Adrenal gland (tissue), 12 donors: ENCODE measurements around the gene HIPK1. TPM values are rescaled to one million over a fixed set of nuclear protein-coding genes. Genes with fewer than 3 reads are reported as not detected.
A peak's percentile ranks its signal among the peaks of the same experiment; 100 is the strongest.

Source experiments
- DNase-seq, 7 donors: peaks; one replicate each; pipeline ENCODE4 v3.0.0-alpha.2; 2019 to 2020
- H3K27ac ChIP-seq, 5 donors: fragments of 200-600 bp; sonication (generic) in 4 of 5; 1 replicate in 3 of 5; 2 replicates in 2 of 5; pipeline versions ENCODE4 v1.5.1 to v1.8.0; 2016 to 2020; ENCODE audit warnings: mild to moderate bottlenecking in 1 of 5
- H3K27me3 ChIP-seq: fragments of 200-600 bp; 2 replicates; pipeline ENCODE4 v1.8.0; 2021
- H3K36me3 ChIP-seq, 2 donors: fragments of 200-600 bp; replicated peaks in 1 of 2; 1 replicate in 1 of 2; 2 replicates in 1 of 2; pipeline versions ENCODE4 v1.5.1 to v1.8.0; 2018 to 2022
- H3K4me1 ChIP-seq, 2 donors: fragments of 200-600 bp; replicated peaks in 1 of 2; 1 replicate in 1 of 2; 2 replicates in 1 of 2; pipeline versions ENCODE4 v1.5.1 to v1.8.0; 2018 to 2021
- H3K4me3 ChIP-seq, 4 donors: fragments of 200-600 bp; sonication (generic) in 3 of 4; one replicate each; pipeline ENCODE4 v1.5.1; 2016 to 2018
- H3K9me3 ChIP-seq, 3 donors: fragments of 200-600 bp; sonication (generic) in 1 of 3; replicated peaks in 1 of 3; 1 replicate in 2 of 3; 2 replicates in 1 of 3; pipeline versions ENCODE4 v1.5.1 to v1.8.0; 2016 to 2021
- CTCF ChIP-seq, 6 experiments: fragments of 450-650 bp in 4 of 6; fragments of 200-600 bp in 2 of 6; sonication (generic) in 1 of 6; IDR thresholded peaks; 1 replicate in 5 of 6; 2 replicates in 1 of 6; pipeline versions ENCODE4 v1.5.1 to v1.8.0; 2016 to 2021; ENCODE audit warnings: antibody characterized with exemption in 6 of 6, mild to moderate bottlenecking in 2 of 6, moderate library complexity in 1 of 6
- POLR2A ChIP-seq, 2 donors: fragments of 450-650 bp; IDR thresholded peaks; one replicate each; pipeline ENCODE4 v1.6.1; 2017; ENCODE audit warnings: antibody characterized with exemption in 2 of 2, mild to moderate bottlenecking in 2 of 2, moderate library complexity in 1 of 2
- WGBS, 4 donors: extraction: QIAGEN DNeasy Blood & Tissue Kit in 2 of 4; methylation state at CpG; one replicate each; pipeline versions ENCODE4 v1.1.5 to v1.1.7; 2013 to 2017; 5-methylcytosine and 5-hydroxymethylcytosine counted together
- intact Hi-C, 2 donors: fragments of 100-400 bp; cut with DNase I; formaldehyde crosslinking; loops; one replicate each; pipeline versions ENCODE4 v1.14.1 to v1.15.0; 2022 to 2023
- polyA plus RNA-seq, 3 donors: library from polyadenylated mRNA; stranded (reverse); fragments of 200-250 nt in 2 of 3; fragments of 350-450 nt in 1 of 3; fragmentation: Illumina TruSeq in 1 of 3; extraction: RNeasy Lipid Tissue Mini Kit (QIAGEN cat#74804) in 1 of 3; gene quantifications; one replicate each; pipeline ENCODE4 v1.2.3, GENCODE V29; 2013 to 2014
- total RNA-seq, 9 donors: library from RNA; depleted of rRNA in 4 of 9; stranded (reverse); fragments of >200 nt in 4 of 9; fragments of 120-200 nt in 1 of 9; fragmentation: NEBNext Ultra II Directional in 1 of 9; extraction: Animal tissue kit (Norgen Biotek cat#: 25700) in 1 of 9; gene quantifications; one replicate each; pipeline versions ENCODE4 v1.1.0 to v1.2.4, GENCODE V29; 2013 to 2023
- donor health status: healthy with polysubstance abuse.
- donor health status: Bipolar disorder and iron deficiency.
- donor health status: DM: yes; HTN: yes; CAD: no.
- donor health status: DM: no; HTN: no; CAD: no.
- donor health status: DM: no; HTN: no; CAD: no.
- donor health status: DM: yes; HTN: yes; CAD: no.

HIPK1 gene
- total and polyA plus RNA-seq, 12 donors, result 13.0 to 102 (median 64.7) TPM

GRCh38 chr1:113922957-113923356 lies 6.2 kb upstream of the HIPK1 start:
- intact Hi-C loops, result no loop called here
- Histone ChIP-seq H3K4me3 (no peak overlapping the region), H3K4me1 (no peaks in the 10 kb centered on the region), H3K27me3 (no peaks in the 10 kb centered on the region), H3K9me3 (no peaks in the 10 kb centered on the region), H3K27ac (no peak overlapping the region), H3K36me3 (no peaks in the 10 kb centered on the region)
- no peak for DNase-seq
- TF ChIP-seq CTCF (IDR thresholded peaks at IDR 0.05) (no peak), POLR2A (IDR thresholded peaks at IDR 0.05) (no peak)
- 69 to 94% (median 91%) methylated on average over 4 of the region's 4 CpGs for WGBS, 4 donors

- Histone ChIP-seq H3K27ac (no peak overlapping the region), H3K9me3 (no peaks in the 10 kb centered on the region), H3K36me3 (no peaks in the 10 kb centered on the region), H3K27me3 (no peaks in the 10 kb centered on the region), H3K4me3 (no peak overlapping the region), H3K4me1 (peaks cover 7% of the 10 kb centered on the region in 2 donors)
- 88 to 94% (median 93%) methylated on average over 2 of the region's 2 CpGs for WGBS, 4 donors
- no peak for DNase-seq
- intact Hi-C loops, result no loop called here
- TF ChIP-seq CTCF (IDR thresholded peaks at IDR 0.05), result no peak
- no peak for TF ChIP-seq POLR2A (IDR thresholded peaks at IDR 0.05)
Measured at GRCh38 chr1:113924473-113924872, 4.7 kb upstream of the HIPK1 start.

GRCh38 chr1:113928187-113928930 lies 765 bp upstream of the HIPK1 start:
- Histone ChIP-seq H3K4me1 (peaks cover 24 to 37% of the 10 kb centered on the region in 2 donors), H3K27ac (peak overlapping the region; percentile 69 to 100 (median 95)), H3K4me3 (peak overlapping the region in 3 of 4 donors; percentile 89 to 99 (median 98)), H3K9me3 (no peaks in the 10 kb centered on the region), H3K27me3 (no peaks in the 10 kb centered on the region), H3K36me3 (no peaks in the 10 kb centered on the region)
- whole genome bisulfite sequencing, 4 donors, result 18 to 26% (median 22%) methylated on average over 6 of the region's 6 CpGs
- DNase-seq, result no peak
- intact Hi-C loops, result no loop called here
- TF ChIP-seq CTCF (IDR thresholded peaks at IDR 0.05), result no peak
- TF ChIP-seq POLR2A (IDR thresholded peaks at IDR 0.05), result no peak

GRCh38 chr1:113929750-113930498 lies 800 bp downstream of the HIPK1 start:
- peak; percentile 55 to 77 (median 57) for DNase-seq
- intact Hi-C loops, result no loop called here
- Histone ChIP-seq H3K4me3 (peak overlapping the region; percentile 76 to 99 (median 94)), H3K27me3 (no peaks in the 10 kb centered on the region), H3K27ac (peak overlapping the region; percentile 69 to 100 (median 95)), H3K36me3 (no peaks in the 10 kb centered on the region), H3K4me1 (peaks cover 24 to 52% of the 10 kb centered on the region in 2 donors), H3K9me3 (no peaks in the 10 kb centered on the region)
- WGBS, 4 donors, result 0 to 1% (median 0%) methylated on average over 8 to 64 of the region's 64 CpGs
- TF ChIP-seq CTCF (IDR thresholded peaks at IDR 0.05) (no peak), POLR2A (IDR thresholded peaks at IDR 0.05) (peak in 1 of 2 donors; percentile 21)
